ACC112 (cell line): ENCODE measurements around the gene AKAP11.

Experiments used
- H2AFZ ChIP-seq: fragments of 200-600 bp; sonication (generic); one replicate; pipeline ENCODE4 v1.6.0; 2017; ENCODE audit warnings: antibody characterized with exemption, low read length; ENCODE audit not compliant: unreplicated experiment
- H3K27ac ChIP-seq: fragments of 200-600 bp; sonication (generic); 2 replicates; pipeline ENCODE4 v1.5.1; 2014; ENCODE audit warnings: low read depth, mild to moderate bottlenecking, antibody characterized with exemption, low read length, moderate library complexity
- H3K27me3 ChIP-seq: fragments of 200-600 bp; sonication (generic); 2 replicates; pipeline ENCODE4 v1.6.1; 2014; ENCODE audit warnings: mild to moderate bottlenecking, antibody characterized with exemption, low read length, moderate library complexity, mixed read lengths; ENCODE audit not compliant: insufficient read depth
- H3K36me3 ChIP-seq: fragments of 200-600 bp; sonication (generic); 2 replicates; pipeline ENCODE4 v1.6.1; 2016; ENCODE audit warnings: mild to moderate bottlenecking, antibody characterized with exemption, low read length, moderate library complexity, mixed read lengths; ENCODE audit not compliant: insufficient read depth
- H3K4me1 ChIP-seq: fragments of 200-600 bp; sonication (generic); one replicate; pipeline ENCODE4 v1.6.1; 2016; ENCODE audit warnings: low read length, mixed read lengths; ENCODE audit not compliant: insufficient read depth, unreplicated experiment, control insufficient read depth
- H3K4me3 ChIP-seq: fragments of 200-600 bp; sonication (generic); 2 replicates; pipeline ENCODE4 v1.5.1; 2014; ENCODE audit warnings: mild to moderate bottlenecking, low read depth, low read length
- H3K79me2 ChIP-seq: fragments of 200-600 bp; sonication (generic); one replicate; pipeline ENCODE4 v1.6.0; 2016; ENCODE audit warnings: low read length; ENCODE audit not compliant: control insufficient read depth, unreplicated experiment, insufficient read depth

Gene AKAP11

GRCh38 chr13:42333613-42334328, 61.8 kb downstream of the AKAP11 start:
- Histone ChIP-seq H3K27me3 (no peaks in the 10 kb centered on the region), H3K4me3 (no peak overlapping the region), H3K79me2 (no peaks in the 10 kb centered on the region), H3K27ac (no peak overlapping the region), H3K4me1 (peaks cover 6% of the 10 kb centered on the region), H2AFZ (peak overlapping the region; percentile 80), H3K36me3 (no peaks in the 10 kb centered on the region)

DNA sequence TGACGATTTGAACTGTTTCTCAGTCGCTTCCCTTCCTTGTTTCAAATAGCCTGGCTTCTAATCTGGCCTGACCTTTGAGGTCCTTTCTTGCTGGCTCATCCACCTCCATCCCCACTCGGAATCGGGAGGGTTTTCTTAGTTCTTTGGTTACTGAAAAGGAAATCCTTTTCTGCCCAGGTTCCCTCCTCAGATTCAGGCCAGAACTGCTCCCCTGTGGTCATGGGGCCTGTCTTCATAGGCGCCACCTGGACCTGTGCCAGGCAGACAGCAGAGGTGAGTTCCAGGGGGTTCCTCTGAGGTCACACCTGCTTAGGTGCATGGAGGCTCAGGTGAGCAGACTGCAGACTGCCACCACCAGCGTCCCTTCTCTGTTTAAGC, 62.4 kb downstream of the AKAP11 start:
- no peaks in the 10 kb centered on the region for H3K36me3 ChIP-seq
- H2AFZ ChIP-seq, result peak overlapping the region; percentile 80

DNA sequence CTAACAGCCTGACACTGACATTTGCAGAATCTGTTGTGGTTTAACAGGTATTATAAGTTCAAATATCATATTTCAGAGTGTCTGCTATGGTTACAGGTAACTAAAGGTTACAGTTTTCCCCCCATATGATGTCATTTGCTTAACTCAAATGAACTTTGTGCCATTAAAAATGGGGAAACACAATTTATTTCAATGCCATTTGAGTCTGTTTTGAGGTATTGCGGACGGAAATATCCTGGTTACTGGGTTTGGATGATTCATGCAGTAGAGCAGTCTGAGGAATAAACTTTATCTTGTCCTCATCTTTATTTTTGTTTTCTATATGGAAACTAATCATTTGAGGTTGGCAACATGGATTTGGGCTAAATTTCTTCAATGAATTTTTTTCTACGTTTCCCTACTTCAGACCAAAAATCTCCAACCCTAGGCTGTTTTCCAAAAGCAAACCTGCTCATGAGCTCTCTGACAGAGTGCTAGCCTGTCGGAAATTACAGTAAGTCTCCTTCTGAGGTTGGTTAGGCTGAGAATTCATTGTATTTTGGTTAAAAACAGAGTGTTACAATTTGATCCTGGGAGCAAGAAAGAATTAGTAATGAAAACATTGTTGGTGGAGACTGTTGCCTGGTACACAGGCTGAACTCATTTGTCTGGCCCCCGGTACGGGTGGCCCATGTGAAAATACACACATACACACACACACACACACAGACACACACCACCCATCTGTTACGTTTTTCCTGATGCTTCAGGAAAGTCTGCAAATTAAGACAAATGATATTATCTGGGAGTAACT, 66.1 kb downstream of the AKAP11 start:
- Histone ChIP-seq H3K27me3 (no peaks in the 10 kb centered on the region), H3K4me1 (no peaks in the 10 kb centered on the region), H3K4me3 (no peak overlapping the region), H3K79me2 (no peaks in the 10 kb centered on the region), H3K27ac (no peak overlapping the region), H3K36me3 (no peaks in the 10 kb centered on the region), H2AFZ (no peak overlapping the region)

More for the DNA sequence above, 62.4 kb downstream of the AKAP11 start:
- H3K4me1 ChIP-seq, result peaks cover 3% of the 10 kb centered on the region
- H3K27ac ChIP-seq, result no peak overlapping the region
- H3K79me2 ChIP-seq, result no peaks in the 10 kb centered on the region
- no peaks in the 10 kb centered on the region for H3K27me3 ChIP-seq
- H3K4me3 ChIP-seq, result no peak overlapping the region

DNA sequence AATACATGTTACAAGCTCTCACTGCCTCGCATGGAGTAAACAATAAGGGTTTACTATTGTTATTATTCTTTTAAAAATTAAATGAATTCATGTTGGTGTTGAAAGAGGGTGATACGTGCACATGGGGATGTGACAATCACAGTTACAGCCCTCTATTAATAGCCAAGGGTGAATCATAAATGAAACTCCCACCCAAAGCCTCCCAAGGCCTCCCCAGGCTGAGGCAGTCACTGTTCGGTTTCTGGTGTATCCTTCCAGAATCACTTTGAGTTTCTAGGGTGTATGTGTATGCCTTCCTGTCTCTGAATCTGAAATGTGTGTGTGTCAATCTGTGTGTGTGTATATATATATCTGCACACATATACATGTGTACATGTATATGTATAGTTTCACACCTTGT, 73.4 kb downstream of the AKAP11 start:
- no peak overlapping the region for H2AFZ ChIP-seq
- no peaks in the 10 kb centered on the region for H3K36me3 ChIP-seq
- no peaks in the 10 kb centered on the region for H3K4me1 ChIP-seq
- no peak overlapping the region for H3K4me3 ChIP-seq
- no peaks in the 10 kb centered on the region for H3K27me3 ChIP-seq
- H3K27ac ChIP-seq, result no peak overlapping the region
- H3K79me2 ChIP-seq, result no peaks in the 10 kb centered on the region

DNA sequence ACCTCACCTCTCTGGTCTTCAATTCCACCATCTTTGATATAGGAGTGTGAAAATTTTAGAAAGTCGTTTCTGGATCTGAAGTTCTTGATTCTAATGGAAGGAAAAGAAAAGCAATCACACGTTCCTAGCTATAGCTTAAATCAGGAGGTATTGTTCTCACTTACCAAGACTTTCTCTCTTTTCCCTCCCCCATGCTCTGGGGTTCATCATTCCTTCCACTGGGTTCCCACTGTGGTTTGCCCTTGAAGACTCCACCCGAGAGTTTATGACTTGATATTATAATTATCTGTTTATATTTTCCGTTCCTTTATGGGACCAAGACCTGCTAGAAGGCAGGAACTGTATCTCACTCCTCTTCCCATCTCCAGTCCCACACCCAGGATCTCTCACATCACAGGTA, 76.6 kb downstream of the AKAP11 start:
- Histone ChIP-seq H2AFZ (no peak overlapping the region), H3K36me3 (no peaks in the 10 kb centered on the region), H3K4me3 (no peak overlapping the region), H3K79me2 (no peaks in the 10 kb centered on the region), H3K27ac (no peak overlapping the region), H3K4me1 (no peaks in the 10 kb centered on the region), H3K27me3 (no peaks in the 10 kb centered on the region)

DNA sequence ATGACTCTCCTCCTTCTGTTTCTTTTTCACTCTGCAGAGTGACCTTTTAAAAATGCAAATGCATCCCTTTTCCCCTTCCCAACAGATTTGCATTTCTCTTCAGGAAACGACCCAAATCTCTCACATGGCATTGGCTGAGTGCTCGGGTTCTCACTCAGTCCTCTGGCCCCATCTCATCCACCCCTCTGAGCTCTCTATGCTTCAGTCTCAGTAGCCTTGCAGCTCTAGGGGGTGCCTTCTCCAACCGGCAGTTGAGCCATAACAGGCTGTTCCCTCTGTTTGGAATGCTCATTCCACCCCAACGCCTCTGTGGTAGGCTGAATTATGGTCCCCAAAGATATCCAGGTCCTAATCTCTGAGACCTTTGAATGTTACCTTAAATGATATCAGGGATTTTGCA, 78.2 kb downstream of the AKAP11 start:
- H3K36me3 ChIP-seq, result no peaks in the 10 kb centered on the region
- no peak overlapping the region for H3K4me3 ChIP-seq
- no peaks in the 10 kb centered on the region for H3K27me3 ChIP-seq
- H3K79me2 ChIP-seq, result no peaks in the 10 kb centered on the region
- H3K27ac ChIP-seq, result no peak overlapping the region
- H2AFZ ChIP-seq, result no peak overlapping the region
- H3K4me1 ChIP-seq, result no peaks in the 10 kb centered on the region

- H3K4me1 ChIP-seq, result no peaks in the 10 kb centered on the region
- no peaks in the 10 kb centered on the region for H3K79me2 ChIP-seq
- H3K36me3 ChIP-seq, result no peaks in the 10 kb centered on the region
- H2AFZ ChIP-seq, result no peak overlapping the region
- no peaks in the 10 kb centered on the region for H3K27me3 ChIP-seq
- no peak overlapping the region for H3K4me3 ChIP-seq
- no peak overlapping the region for H3K27ac ChIP-seq
Observed at GRCh38 chr13:42354241-42355091, 82.5 kb downstream of the AKAP11 start.

GRCh38 chr13:42355092-42355485, 83.1 kb downstream of the AKAP11 start:
- Histone ChIP-seq H3K27ac (no peak overlapping the region), H3K79me2 (no peaks in the 10 kb centered on the region), H3K4me3 (no peak overlapping the region), H3K4me1 (no peaks in the 10 kb centered on the region), H3K36me3 (no peaks in the 10 kb centered on the region), H2AFZ (no peak overlapping the region), H3K27me3 (no peaks in the 10 kb centered on the region)

GRCh38 chr13:42355491-42356183, 83.7 kb downstream of the AKAP11 start:
- Histone ChIP-seq H3K36me3 (no peaks in the 10 kb centered on the region), H2AFZ (no peak overlapping the region), H3K4me3 (no peak overlapping the region), H3K27me3 (no peaks in the 10 kb centered on the region), H3K79me2 (no peaks in the 10 kb centered on the region), H3K4me1 (no peaks in the 10 kb centered on the region), H3K27ac (no peak overlapping the region)

GRCh38 chr13:42356184-42356575, 84.2 kb downstream of the AKAP11 start:
- Histone ChIP-seq H3K27ac (no peak overlapping the region), H3K36me3 (no peaks in the 10 kb centered on the region), H3K4me3 (no peak overlapping the region)

More at GRCh38 chr13:42356184-42356575, 84.2 kb downstream of the AKAP11 start:
- Histone ChIP-seq H3K79me2 (no peaks in the 10 kb centered on the region), H2AFZ (no peak overlapping the region), H3K27me3 (no peaks in the 10 kb centered on the region), H3K4me1 (no peaks in the 10 kb centered on the region)
